ENCODE results near the gene DACT3.

Gene DACT3, protein sequence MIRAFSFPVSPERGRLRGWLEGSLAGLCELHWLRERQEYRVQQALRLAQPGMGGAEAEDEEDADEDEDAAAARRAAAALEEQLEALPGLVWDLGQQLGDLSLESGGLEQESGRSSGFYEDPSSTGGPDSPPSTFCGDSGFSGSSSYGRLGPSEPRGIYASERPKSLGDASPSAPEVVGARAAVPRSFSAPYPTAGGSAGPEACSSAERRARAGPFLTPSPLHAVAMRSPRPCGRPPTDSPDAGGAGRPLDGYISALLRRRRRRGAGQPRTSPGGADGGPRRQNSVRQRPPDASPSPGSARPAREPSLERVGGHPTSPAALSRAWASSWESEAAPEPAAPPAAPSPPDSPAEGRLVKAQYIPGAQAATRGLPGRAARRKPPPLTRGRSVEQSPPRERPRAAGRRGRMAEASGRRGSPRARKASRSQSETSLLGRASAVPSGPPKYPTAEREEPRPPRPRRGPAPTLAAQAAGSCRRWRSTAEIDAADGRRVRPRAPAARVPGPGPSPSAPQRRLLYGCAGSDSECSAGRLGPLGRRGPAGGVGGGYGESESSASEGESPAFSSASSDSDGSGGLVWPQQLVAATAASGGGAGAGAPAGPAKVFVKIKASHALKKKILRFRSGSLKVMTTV

DNA sequence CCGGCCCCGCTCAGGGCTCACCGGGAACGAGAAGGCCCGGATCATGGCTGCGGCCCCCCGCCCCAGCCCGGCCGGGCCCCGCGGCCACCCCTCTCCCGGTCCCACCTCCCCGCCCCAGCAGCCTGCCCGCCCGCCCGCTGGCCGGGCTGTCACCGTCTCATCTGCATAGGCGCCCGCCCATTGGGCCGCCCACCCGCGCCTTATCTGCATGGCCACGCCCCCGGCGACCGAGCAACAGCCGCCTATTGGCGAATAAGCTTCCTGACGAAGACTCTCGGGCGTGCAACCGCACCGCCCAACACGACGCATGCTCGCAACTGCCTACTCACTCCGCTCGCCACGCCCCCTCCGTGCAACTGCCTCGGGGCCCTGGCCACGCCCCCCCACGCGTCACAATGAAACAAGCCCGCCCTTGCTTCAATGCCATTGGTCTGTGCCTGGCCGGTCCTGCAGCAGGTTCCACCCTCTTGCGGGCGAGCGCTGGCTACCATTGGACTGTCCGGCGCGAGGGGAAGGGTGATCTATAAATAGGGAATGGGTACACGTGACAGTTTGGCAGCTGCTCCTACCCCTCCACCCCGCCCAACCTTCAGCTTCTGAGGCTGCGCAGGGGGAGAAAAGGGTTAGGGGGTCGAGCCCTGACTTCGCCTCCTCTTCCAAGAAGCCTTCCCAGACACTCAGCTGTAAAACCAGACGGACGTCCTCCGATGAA is at the start of gene DACT3:
TSS of gene DACT3 (minus strand) at position 163 of the 712 bp plus-strand sequence. CDS start at position 45, 118 bp downstream.
- peak within 1 kb of the TSS; percentile 47 for H3K4me3 ChIP-seq (ENCODE audit: low read depth, low read length)
- peak; percentile 91 for DNase-seq (ENCODE audit: low read depth)
- TF ChIP-seq, protein P1, sequence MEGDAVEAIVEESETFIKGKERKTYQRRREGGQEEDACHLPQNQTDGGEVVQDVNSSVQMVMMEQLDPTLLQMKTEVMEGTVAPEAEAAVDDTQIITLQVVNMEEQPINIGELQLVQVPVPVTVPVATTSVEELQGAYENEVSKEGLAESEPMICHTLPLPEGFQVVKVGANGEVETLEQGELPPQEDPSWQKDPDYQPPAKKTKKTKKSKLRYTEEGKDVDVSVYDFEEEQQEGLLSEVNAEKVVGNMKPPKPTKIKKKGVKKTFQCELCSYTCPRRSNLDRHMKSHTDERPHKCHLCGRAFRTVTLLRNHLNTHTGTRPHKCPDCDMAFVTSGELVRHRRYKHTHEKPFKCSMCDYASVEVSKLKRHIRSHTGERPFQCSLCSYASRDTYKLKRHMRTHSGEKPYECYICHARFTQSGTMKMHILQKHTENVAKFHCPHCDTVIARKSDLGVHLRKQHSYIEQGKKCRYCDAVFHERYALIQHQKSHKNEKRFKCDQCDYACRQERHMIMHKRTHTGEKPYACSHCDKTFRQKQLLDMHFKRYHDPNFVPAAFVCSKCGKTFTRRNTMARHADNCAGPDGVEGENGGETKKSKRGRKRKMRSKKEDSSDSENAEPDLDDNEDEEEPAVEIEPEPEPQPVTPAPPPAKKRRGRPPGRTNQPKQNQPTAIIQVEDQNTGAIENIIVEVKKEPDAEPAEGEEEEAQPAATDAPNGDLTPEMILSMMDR (IDR thresholded peaks at IDR 0.05; ENCODE audit: control insufficient read depth, extremely low read depth, insufficient read depth), result no peak

DNA sequence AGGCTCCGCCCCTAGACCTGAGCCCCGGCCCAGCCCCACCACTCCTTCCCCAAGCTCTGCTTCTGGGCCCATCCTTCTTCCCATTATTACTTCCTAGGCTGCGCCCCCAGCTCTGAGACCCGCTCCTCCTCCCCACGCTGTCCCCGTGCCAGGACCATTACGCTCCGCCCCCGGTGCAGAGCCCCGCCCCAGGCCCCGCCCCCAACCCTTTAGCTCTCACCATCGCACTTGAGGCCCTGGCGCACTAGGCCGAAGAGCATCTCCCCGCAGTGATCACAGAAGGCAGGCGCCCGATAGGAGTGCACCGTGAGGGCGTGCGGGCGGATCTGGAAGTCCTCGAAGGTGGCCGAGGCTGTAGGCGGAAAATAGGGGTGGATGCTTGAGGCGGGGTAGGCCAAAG is 49.7 kb upstream of the DACT3 start:
- no peak for DNase-seq (ENCODE audit: low read depth)
- H3K4me3 ChIP-seq (ENCODE audit: low read depth, low read length), result no peak overlapping the region
- TF ChIP-seq, protein P1 (IDR thresholded peaks at IDR 0.05; ENCODE audit: control insufficient read depth, extremely low read depth, insufficient read depth), result no peak

DNA sequence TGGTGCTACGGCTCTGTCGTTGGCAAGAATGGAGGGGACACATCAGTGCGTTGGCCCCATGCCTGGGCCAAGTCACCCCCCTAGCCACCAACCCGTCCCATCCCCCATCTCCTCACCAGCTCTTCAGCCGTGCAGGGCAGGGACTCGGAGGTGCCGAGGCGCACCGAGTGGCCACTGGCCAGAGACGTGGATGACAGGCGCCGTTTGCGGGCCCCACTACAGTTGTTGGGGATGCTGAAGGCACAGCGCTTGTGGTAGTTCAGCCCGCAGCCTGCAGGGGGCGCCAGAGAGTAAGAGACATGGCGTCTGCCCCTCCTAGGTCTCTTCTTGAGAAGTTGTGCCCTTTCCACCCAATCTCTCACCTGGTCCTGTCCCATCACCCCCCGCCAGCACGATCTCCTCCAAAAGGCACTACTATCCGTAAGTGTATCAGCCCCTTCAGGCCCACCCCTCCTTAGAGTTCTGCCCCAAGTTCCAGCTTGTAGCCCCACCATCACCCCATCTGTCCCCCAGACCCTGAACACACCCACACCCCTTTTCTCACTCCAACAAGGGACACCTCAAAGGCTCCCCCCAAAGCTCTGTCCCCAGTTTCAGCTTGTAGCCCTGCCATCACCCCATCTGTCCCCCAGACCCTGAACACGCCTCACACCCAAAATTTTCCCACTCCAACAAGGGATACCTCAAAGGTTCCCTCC is 43.5 kb upstream of the DACT3 start:
- H3K4me3 ChIP-seq (ENCODE audit: low read depth, low read length), result no peak overlapping the region
- no peak for DNase-seq (ENCODE audit: low read depth)
- TF ChIP-seq, protein P1 (IDR thresholded peaks at IDR 0.05; ENCODE audit: control insufficient read depth, extremely low read depth, insufficient read depth), result peak; percentile 55

DNA sequence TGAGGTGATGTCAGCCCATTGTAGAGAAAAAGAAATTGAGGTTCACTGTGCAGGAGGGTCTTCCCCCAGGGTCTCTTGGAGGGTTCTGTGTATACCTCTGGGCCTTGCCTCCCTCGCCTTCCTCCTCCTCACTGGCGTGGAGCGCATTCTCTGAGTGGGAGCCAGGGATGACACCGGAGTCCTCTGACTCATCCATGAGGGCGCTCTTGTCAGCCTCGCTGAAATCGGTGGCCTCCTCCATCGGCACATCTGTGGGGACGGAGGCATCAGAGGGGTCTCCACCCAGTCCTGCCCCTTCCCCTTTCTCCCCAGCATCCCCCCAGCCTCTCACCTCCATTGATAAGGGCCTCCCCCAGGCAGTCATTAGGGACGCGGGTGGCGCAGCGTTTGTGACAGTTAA is 39.7 kb upstream of the DACT3 start:
- no peak overlapping the region for H3K4me3 ChIP-seq (ENCODE audit: low read depth, low read length)
- TF ChIP-seq, protein P1 (IDR thresholded peaks at IDR 0.05; ENCODE audit: control insufficient read depth, extremely low read depth, insufficient read depth), result no peak
- no peak for DNase-seq (ENCODE audit: low read depth)

DNA sequence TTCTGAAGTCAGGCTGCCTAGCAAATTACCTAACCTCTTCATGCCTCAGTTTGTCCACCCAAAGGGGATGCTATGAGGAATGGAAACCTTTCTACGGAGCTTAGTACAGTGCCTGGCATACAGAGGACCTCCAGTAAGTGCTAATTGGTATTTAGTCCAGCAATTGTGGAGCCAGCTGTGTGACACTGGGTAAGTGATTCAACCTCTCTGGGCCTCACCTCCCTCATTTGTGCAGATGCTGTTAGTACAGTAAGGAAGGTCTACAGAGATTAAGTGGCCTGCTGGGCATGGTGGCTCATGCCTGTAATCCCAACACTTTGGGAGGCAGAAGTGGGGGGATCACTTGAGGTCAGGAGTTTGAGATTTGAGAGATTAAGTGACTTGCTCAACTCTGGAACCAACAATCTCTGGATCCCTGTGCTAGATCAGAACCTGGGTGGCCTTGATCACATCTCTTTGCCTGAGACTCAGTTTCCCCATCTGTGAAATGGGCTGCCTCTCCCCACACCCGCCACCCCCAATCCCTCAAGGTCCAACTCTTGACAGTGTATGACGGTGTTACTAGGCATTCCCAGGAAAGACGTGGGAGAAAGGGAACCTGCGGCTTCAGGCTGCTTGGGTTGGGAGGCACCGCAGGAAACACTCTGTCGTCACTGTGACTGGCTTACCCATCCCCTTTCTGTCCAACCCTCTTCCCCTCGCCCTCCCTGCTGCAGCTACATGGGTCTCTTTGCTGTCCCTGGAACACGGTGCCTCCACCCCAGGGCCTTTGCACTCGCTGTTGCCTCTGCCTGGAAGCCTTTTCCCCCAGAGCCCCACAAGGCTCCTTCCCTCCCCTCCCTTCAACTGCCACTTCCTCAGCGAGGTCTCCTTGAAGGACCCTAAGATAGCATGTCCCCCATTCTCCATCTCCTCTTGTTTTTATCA is 37.7 kb upstream of the DACT3 start:
- H3K4me3 ChIP-seq (ENCODE audit: low read depth, low read length), result no peak overlapping the region
- no peak for DNase-seq (ENCODE audit: low read depth)
- TF ChIP-seq, protein P1 (IDR thresholded peaks at IDR 0.05; ENCODE audit: control insufficient read depth, extremely low read depth, insufficient read depth), result no peak

Measured in LNCaP clone FGC (cell line).